ENCODE measurements around the gene CENPM. TPM values are rescaled to one million over a fixed set of nuclear protein-coding genes. Genes with fewer than 3 reads are reported as not detected.

CENPM gene
- polyA plus RNA-seq, 1 of the 3 experiments (the other 2 are of a cell fraction) = 15.6 TPM

DNA sequence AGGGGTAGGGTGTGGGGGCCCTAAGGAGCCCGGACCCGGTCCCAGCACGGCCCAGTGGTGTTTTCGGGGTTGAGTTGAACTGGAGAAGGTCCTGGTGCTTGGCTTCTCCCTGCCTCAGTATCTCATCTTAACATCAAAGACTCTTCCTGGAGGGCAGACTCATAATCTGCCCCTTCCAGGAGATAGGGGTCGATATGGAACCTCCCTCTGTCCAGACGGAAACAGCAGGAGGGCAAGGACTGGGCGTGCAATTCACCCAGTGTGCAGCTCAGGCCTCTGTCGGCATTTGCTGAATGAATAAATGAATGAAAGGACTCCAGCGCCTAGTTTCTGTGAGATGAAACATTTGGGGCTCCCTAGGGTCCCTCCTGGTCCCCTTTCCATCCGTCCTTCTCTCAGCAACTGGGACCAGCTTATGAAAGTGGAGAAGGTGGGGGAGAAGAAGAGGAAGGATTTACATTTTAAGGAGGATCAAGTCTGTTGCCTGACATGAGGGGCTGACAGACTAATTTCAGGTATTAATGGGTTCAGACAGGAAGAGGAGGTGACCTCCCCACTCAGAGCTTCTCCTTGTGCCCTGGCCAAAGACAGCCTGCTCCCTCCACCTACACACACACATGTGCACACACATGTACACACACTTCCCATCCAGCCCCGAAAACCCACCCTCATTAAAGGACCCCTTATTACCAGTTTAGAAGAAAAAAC, 31.0 kb downstream of the CENPM start:
- POLR2A ChIA-PET = no interaction called here
- Histone ChIP-seq H3K79me2 (ENCODE audit: insufficient read depth) (no peaks in the 10 kb centered on the region), H3K4me1 (ENCODE audit: control insufficient read depth in 1 of 2, insufficient read depth in 2 of 2, low read depth in 1 of 2, low read length in 1 of 2) (peaks cover 0 to 3% of the 10 kb centered on the region in 2 experiments; a peak in 2 of 4 replicates), H3F3A (replicated peaks; ENCODE audit: insufficient read depth) (no peaks in the 10 kb centered on the region), H2AFZ (ENCODE audit: low read depth) (no peak overlapping the region), H3K36me3 (replicated peaks in 1 of 2; ENCODE audit: control insufficient read depth in 1 of 2, insufficient read depth in 2 of 2, low read length in 1 of 2) (no peaks in the 10 kb centered on the region), H3K4me2 (no peak overlapping the region), H3K9ac (no peak overlapping the region), H3K9me2 (no peaks in the 10 kb centered on the region), H3K4me3 (ENCODE audit: low read depth in 2 of 2, low read length in 1 of 2) (no peak overlapping the region), H3K9me3 (no peaks in the 10 kb centered on the region), H3K27me3 (ENCODE audit: insufficient read depth) (peaks cover 22% of the 10 kb centered on the region; the same call in 1 of the 2 replicates), H3K27ac (ENCODE audit: low read depth in 2 of 2, low read length in 1 of 2) (no peak overlapping the region), H4K20me1 (ENCODE audit: insufficient read depth) (no peaks in the 10 kb centered on the region)
- no peak for TF ChIP-seq NRF1 (IDR thresholded peaks at IDR 0.05; ENCODE audit: low read depth, low read length)
- CTCF ChIA-PET = no interaction called here
- 65% methylated on average over 3 of the region's 11 CpGs for WGBS (ENCODE audit: low lambda C conversion rate)
- no peak for DNase-seq

DNA sequence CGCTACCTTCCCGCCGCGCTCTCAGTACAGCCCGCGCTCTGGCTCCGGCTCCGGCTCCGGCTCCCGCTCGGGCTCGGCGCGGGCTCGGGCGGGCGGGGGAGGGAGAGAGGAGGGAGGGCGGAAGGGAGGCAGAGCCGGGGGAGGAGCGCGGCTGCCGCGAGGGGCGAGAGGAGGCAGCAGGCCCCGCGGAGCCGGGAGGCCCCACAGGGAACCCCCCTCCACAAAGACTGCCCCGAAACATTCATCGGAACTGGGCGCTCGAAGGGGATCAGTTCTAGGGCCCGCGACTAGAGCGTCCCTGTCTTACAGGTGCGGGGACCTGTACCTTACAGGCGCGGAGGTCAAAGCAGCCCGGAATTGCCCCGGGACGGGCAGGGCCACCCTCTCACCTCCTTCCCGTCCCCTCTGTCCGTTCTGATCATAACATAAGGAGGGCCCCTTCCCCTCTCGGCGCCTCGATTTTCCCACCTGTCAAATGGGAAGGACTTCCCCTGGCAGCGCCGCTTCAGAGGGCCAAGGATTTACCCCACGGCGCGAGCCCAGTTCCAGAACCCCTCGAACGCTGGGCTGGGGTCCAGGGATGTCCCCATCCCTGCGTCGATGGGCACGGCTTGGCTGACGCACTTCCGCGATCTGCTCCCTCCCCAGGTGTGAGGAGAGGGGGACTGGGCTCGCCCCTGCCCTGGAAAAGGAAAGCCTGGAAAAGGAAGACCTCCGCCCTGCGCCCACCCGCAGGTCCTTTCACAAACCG, 31.7 kb downstream of the CENPM start, which contains the start of gene SHISA8:
SHISA8 (minus strand) TSS at position 40 of the 751 bp plus-strand sequence. CDS start 407 bp downstream, outside the sequence.
- H4K20me1 ChIP-seq (ENCODE audit: insufficient read depth) = no peaks in the 10 kb centered on the region
- H3K27ac ChIP-seq (ENCODE audit: low read depth in 2 of 2, low read length in 1 of 2) = no peak within 1 kb of the TSS
- H3K27me3 ChIP-seq (ENCODE audit: insufficient read depth) = peaks cover 26% of the 10 kb centered on the region; the same call in 1 of the 2 replicates
- H3K79me2 ChIP-seq (ENCODE audit: insufficient read depth) = no peaks in the 10 kb centered on the region
- DNase-seq = peak; percentile 70
- no peaks in the 10 kb centered on the region for H3K36me3 ChIP-seq (replicated peaks in 1 of 2; ENCODE audit: control insufficient read depth in 1 of 2, insufficient read depth in 2 of 2, low read length in 1 of 2)
- no peak within 1 kb of the TSS for H2AFZ ChIP-seq (ENCODE audit: low read depth)
- H3K4me3 ChIP-seq (ENCODE audit: low read depth in 2 of 2, low read length in 1 of 2) = no peak within 1 kb of the TSS; a peak in 1 of 4 replicates
- 10% methylated on average over 4 of the region's 63 CpGs for WGBS (ENCODE audit: low lambda C conversion rate)
- H3K9me2 ChIP-seq = no peaks in the 10 kb centered on the region
- no peak within 1 kb of the TSS for H3K4me2 ChIP-seq
- H3K9ac ChIP-seq = no peak within 1 kb of the TSS
- H3K4me1 ChIP-seq (ENCODE audit: control insufficient read depth in 1 of 2, insufficient read depth in 2 of 2, low read depth in 1 of 2, low read length in 1 of 2) = peaks cover 0 to 3% of the 10 kb centered on the region in 2 experiments; a peak in 2 of 4 replicates
- POLR2A ChIA-PET = no interaction called here
- CTCF ChIA-PET = interaction anchor here (0.6 kb wide), 1 partner anchor 193 kb away, joined by 3 read pairs; no protein-coding TSS in a partner anchor
- TF ChIP-seq FOXJ3 (CRISPR knock-in tag; IDR thresholded peaks at IDR 0.05) (no peak), FOSL2 (IDR thresholded peaks at IDR 0.05; ENCODE audit: borderline replicate concordance, low read depth) (no peak), GABPA (IDR thresholded peaks at IDR 0.05; ENCODE audit: low read depth) (no peak), JUND (IDR thresholded peaks at IDR 0.05) (no peak), TAF1 (IDR thresholded peaks at IDR 0.05; ENCODE audit: borderline replicate concordance, low read depth, low read length) (no peak), FOXM1 (IDR thresholded peaks at IDR 0.05; ENCODE audit: low read depth) (no peak), RXRA (IDR thresholded peaks at IDR 0.05; ENCODE audit: borderline replicate concordance, low read depth) (no peak), YY1 (IDR thresholded peaks at IDR 0.05; ENCODE audit: low read depth) (no peak), RAD21 (IDR thresholded peaks at IDR 0.05; ENCODE audit: low read length) (no peak), TEAD4 (IDR thresholded peaks at IDR 0.05; ENCODE audit: borderline replicate concordance, insufficient read depth) (no peak), NRF1 (IDR thresholded peaks at IDR 0.05; ENCODE audit: low read depth, low read length) (no peak), CHD2 (IDR thresholded peaks at IDR 0.05; ENCODE audit: low read length, partially characterized antibody) (no peak)
- TF ChIP-seq, protein P1, sequence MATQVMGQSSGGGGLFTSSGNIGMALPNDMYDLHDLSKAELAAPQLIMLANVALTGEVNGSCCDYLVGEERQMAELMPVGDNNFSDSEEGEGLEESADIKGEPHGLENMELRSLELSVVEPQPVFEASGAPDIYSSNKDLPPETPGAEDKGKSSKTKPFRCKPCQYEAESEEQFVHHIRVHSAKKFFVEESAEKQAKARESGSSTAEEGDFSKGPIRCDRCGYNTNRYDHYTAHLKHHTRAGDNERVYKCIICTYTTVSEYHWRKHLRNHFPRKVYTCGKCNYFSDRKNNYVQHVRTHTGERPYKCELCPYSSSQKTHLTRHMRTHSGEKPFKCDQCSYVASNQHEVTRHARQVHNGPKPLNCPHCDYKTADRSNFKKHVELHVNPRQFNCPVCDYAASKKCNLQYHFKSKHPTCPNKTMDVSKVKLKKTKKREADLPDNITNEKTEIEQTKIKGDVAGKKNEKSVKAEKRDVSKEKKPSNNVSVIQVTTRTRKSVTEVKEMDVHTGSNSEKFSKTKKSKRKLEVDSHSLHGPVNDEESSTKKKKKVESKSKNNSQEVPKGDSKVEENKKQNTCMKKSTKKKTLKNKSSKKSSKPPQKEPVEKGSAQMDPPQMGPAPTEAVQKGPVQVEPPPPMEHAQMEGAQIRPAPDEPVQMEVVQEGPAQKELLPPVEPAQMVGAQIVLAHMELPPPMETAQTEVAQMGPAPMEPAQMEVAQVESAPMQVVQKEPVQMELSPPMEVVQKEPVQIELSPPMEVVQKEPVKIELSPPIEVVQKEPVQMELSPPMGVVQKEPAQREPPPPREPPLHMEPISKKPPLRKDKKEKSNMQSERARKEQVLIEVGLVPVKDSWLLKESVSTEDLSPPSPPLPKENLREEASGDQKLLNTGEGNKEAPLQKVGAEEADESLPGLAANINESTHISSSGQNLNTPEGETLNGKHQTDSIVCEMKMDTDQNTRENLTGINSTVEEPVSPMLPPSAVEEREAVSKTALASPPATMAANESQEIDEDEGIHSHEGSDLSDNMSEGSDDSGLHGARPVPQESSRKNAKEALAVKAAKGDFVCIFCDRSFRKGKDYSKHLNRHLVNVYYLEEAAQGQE (IDR thresholded peaks at IDR 0.05; ENCODE audit: low read depth, low read length) = no peak
- TF ChIP-seq, protein P2, sequence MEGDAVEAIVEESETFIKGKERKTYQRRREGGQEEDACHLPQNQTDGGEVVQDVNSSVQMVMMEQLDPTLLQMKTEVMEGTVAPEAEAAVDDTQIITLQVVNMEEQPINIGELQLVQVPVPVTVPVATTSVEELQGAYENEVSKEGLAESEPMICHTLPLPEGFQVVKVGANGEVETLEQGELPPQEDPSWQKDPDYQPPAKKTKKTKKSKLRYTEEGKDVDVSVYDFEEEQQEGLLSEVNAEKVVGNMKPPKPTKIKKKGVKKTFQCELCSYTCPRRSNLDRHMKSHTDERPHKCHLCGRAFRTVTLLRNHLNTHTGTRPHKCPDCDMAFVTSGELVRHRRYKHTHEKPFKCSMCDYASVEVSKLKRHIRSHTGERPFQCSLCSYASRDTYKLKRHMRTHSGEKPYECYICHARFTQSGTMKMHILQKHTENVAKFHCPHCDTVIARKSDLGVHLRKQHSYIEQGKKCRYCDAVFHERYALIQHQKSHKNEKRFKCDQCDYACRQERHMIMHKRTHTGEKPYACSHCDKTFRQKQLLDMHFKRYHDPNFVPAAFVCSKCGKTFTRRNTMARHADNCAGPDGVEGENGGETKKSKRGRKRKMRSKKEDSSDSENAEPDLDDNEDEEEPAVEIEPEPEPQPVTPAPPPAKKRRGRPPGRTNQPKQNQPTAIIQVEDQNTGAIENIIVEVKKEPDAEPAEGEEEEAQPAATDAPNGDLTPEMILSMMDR (IDR thresholded peaks at IDR 0.05) = no peak
- TF ChIP-seq, protein P3, sequence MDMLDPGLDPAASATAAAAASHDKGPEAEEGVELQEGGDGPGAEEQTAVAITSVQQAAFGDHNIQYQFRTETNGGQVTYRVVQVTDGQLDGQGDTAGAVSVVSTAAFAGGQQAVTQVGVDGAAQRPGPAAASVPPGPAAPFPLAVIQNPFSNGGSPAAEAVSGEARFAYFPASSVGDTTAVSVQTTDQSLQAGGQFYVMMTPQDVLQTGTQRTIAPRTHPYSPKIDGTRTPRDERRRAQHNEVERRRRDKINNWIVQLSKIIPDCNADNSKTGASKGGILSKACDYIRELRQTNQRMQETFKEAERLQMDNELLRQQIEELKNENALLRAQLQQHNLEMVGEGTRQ (IDR thresholded peaks at IDR 0.05; ENCODE audit: borderline replicate concordance, low read depth, low read length) = no peak
- no peaks in the 10 kb centered on the region for H3F3A ChIP-seq (replicated peaks; ENCODE audit: insufficient read depth)
- no peaks in the 10 kb centered on the region for H3K9me3 ChIP-seq
